Measurements from ENCODE around the gene ZNF423.

The ZNF423 gene

GRCh38 chr16:49757559-49758069 is 98.3 kb downstream of the ZNF423 start:
- Histone ChIP-seq H3K36me3 (ENCODE audit: control insufficient read depth, low read length) (no peaks in the 10 kb centered on the region), H3K4me1 (ENCODE audit: control insufficient read depth, low read length) (no peaks in the 10 kb centered on the region), H3K4me2 (ENCODE audit: low read length) (no peak overlapping the region), H3K9me3 (ENCODE audit: control insufficient read depth, insufficient read depth, low read length) (no peaks in the 10 kb centered on the region), H4K20me1 (ENCODE audit: control insufficient read depth, insufficient read depth, low read depth, low read length) (no peaks in the 10 kb centered on the region), H3K27me3 (ENCODE audit: control insufficient read depth, low read length) (peaks cover 9% of the 10 kb centered on the region), H3K9me2 (replicated peaks; ENCODE audit: control insufficient read depth, low read length) (no peaks in the 10 kb centered on the region), H3F3A (ENCODE audit: control insufficient read depth, insufficient read depth) (no peaks in the 10 kb centered on the region), H3K79me2 (ENCODE audit: control insufficient read depth, low read length) (no peaks in the 10 kb centered on the region), H3K4me3 (ENCODE audit: low read length) (no peak overlapping the region), H3K27ac (ENCODE audit: low read depth, low read length) (no peak overlapping the region)
- no peak for TF ChIP-seq CTCF (IDR thresholded peaks at IDR 0.05; ENCODE audit: low read depth, low read length, poor library complexity, severe bottlenecking)
- TF ChIP-seq EZH2phosphoT487 (IDR thresholded peaks at IDR 0.05; ENCODE audit: borderline replicate concordance, low read length): no peak

- Histone ChIP-seq H3K9me2 (replicated peaks; ENCODE audit: control insufficient read depth, low read length) (no peaks in the 10 kb centered on the region), H3K79me2 (ENCODE audit: control insufficient read depth, low read length) (no peaks in the 10 kb centered on the region), H3K27me3 (ENCODE audit: control insufficient read depth, low read length) (peaks cover 9% of the 10 kb centered on the region), H3K9me3 (ENCODE audit: control insufficient read depth, insufficient read depth, low read length) (no peaks in the 10 kb centered on the region), H3K4me2 (ENCODE audit: low read length) (no peak overlapping the region), H4K20me1 (ENCODE audit: control insufficient read depth, insufficient read depth, low read depth, low read length) (no peaks in the 10 kb centered on the region), H3K27ac (ENCODE audit: low read depth, low read length) (no peak overlapping the region), H3K4me3 (ENCODE audit: low read length) (no peak overlapping the region), H3K36me3 (ENCODE audit: control insufficient read depth, low read length) (no peaks in the 10 kb centered on the region), H3K4me1 (ENCODE audit: control insufficient read depth, low read length) (no peaks in the 10 kb centered on the region), H3F3A (ENCODE audit: control insufficient read depth, insufficient read depth) (no peaks in the 10 kb centered on the region)
- TF ChIP-seq EZH2phosphoT487 (IDR thresholded peaks at IDR 0.05; ENCODE audit: borderline replicate concordance, low read length) (no peak), CTCF (IDR thresholded peaks at IDR 0.05; ENCODE audit: low read depth, low read length, poor library complexity, severe bottlenecking) (no peak)
Observed at GRCh38 chr16:49756775-49757558, 98.9 kb downstream of the ZNF423 start.

DNA sequence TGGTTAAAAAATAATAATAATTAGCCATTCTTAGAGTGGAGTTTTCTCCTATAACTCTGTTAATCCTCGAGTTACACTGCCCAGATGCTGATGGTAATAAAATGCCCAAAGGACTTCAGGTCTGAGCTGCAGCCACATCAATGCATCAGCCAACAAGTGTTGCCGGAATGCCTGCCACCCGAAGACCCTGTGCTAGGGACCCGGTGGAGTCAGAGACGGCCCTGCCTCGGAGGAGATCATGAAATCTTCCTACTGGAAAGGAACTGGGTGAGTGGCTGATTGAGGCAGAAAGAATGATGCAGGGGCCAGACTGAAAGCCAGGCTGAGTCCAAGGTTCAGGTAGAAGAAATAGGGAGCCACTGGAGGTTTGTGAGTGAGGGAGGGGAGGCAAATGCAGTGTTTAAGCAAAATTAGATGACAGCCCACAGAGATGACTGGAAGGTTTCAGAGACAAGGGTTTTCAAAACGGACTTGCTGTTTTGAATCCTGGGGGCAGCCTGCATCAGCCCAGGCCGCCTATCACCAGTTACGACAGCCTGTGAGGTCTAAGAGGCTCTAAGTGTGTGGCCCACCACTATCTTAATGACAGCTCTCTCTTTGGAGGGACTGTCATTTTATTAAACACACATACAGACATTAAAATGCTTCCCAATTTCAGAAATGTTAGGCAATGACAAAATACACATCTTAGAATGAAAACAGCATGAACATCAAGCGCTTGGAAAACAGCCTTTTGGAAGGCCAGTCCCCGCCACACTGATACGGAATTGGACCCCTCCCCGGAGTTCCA is 100.0 kb downstream of the ZNF423 start:
- H3K9me2 ChIP-seq (replicated peaks; ENCODE audit: control insufficient read depth, low read length): no peaks in the 10 kb centered on the region
- peaks cover 9% of the 10 kb centered on the region for H3K27me3 ChIP-seq (ENCODE audit: control insufficient read depth, low read length)
- no peak overlapping the region for H3K27ac ChIP-seq (ENCODE audit: low read depth, low read length)
- TF ChIP-seq CTCF (IDR thresholded peaks at IDR 0.05; ENCODE audit: low read depth, low read length, poor library complexity, severe bottlenecking) (no peak), EZH2phosphoT487 (IDR thresholded peaks at IDR 0.05; ENCODE audit: borderline replicate concordance, low read length) (no peak)
- no peak overlapping the region for H3K4me2 ChIP-seq (ENCODE audit: low read length)
- no peaks in the 10 kb centered on the region for H3K79me2 ChIP-seq (ENCODE audit: control insufficient read depth, low read length)
- no peaks in the 10 kb centered on the region for H3F3A ChIP-seq (ENCODE audit: control insufficient read depth, insufficient read depth)
- no peaks in the 10 kb centered on the region for H3K9me3 ChIP-seq (ENCODE audit: control insufficient read depth, insufficient read depth, low read length)
- no peaks in the 10 kb centered on the region for H3K4me1 ChIP-seq (ENCODE audit: control insufficient read depth, low read length)
- no peaks in the 10 kb centered on the region for H3K36me3 ChIP-seq (ENCODE audit: control insufficient read depth, low read length)
- H4K20me1 ChIP-seq (ENCODE audit: control insufficient read depth, insufficient read depth, low read depth, low read length): no peaks in the 10 kb centered on the region
- H3K4me3 ChIP-seq (ENCODE audit: low read length): no peak overlapping the region

All from DOHH2 (cell line).